Measurements from ENCODE around the gene THUMPD1. TPM values are rescaled to one million over a fixed set of nuclear protein-coding genes. Genes with fewer than 3 reads are reported as not detected.
"Not testable (repeated sequence)": the region's sequence is repeated elsewhere in the genome, so short reads cannot be mapped to it uniquely, and the experiment has no call there.

THUMPD1 gene
- total and polyA plus RNA-seq, 4 experiments from 2014 or later, result 58.1 to 74.4 (median 73.1) TPM

- intact Hi-C loops (cut with micrococcal nuclease), result no loop called here
- no peaks in the 10 kb centered on the region for H3K9me3 ChIP-seq (ENCODE audit: control insufficient read depth in 1 of 2, low read length in 2 of 2)
- no peak for DNase-seq
- POLR2A ChIA-PET (ENCODE audit: partially characterized antibody), result no interaction called here
- Mint-ChIP-seq H3K36me3 (no peaks in the 10 kb centered on the region), H3K4me1 (no peaks in the 10 kb centered on the region), H3K27me3 (peaks cover 0 to 4% of the 10 kb centered on the region in 2 donors), H3K4me3 (no peak overlapping the region), H3K9me3 (peaks cover 0 to 6% (median 0%) of the 10 kb centered on the region in 8 donors), H3K27ac (no peak overlapping the region)
- H3K27me3 ChIP-seq (ENCODE audit: insufficient read depth, low read length), result no peaks in the 10 kb centered on the region
- no peak overlapping the region for H3K27ac ChIP-seq (ENCODE audit: low read depth, low read length)
- no peak overlapping the region for H3K4me3 ChIP-seq (ENCODE audit: low read length in 2 of 2)
- CTCF ChIA-PET (ENCODE audit: partially characterized antibody), result no interaction called here
- H3K36me3 ChIP-seq (ENCODE audit: insufficient read depth, low read length), result no peaks in the 10 kb centered on the region
- no peaks in the 10 kb centered on the region for H3K4me1 ChIP-seq (ENCODE audit: insufficient read depth, low read length)
Measured at GRCh38 chr16:20696618-20697017, 45.0 kb downstream of the THUMPD1 start.

GRCh38 chr16:20695024-20695423, 46.6 kb downstream of the THUMPD1 start:
- H3K4me3 ChIP-seq (ENCODE audit: low read length in 2 of 2), result no peak overlapping the region
- CTCF ChIA-PET (ENCODE audit: partially characterized antibody), result no interaction called here
- intact Hi-C loops (cut with micrococcal nuclease), result no loop called here

DNA sequence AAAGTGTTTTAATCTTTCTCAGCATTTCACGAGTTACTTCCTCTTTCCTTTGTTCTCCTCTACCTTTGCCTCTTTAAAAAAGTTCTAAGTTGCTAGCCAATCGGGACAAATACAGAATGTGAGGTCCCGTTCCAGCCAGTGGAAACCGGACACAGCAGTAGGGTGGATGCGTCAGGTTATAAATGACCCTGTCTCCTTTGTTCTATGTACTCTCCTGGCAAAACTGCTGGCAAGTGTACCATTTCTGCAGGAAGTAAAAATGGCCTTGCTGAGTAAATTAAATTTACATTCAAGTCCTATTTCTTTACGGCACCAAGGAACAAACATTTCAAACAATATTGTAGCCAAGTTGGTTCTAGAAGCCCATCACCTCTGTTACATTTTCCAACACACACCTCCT, 47.5 kb downstream of the THUMPD1 start:
- H3K36me3 ChIP-seq (ENCODE audit: insufficient read depth, low read length); H3K4me3 Mint-ChIP-seq; H3K9me3 ChIP-seq (ENCODE audit: control insufficient read depth in 1 of 2, low read length in 2 of 2); CTCF ChIA-PET (ENCODE audit: partially characterized antibody); DNase-seq; H3K4me1 Mint-ChIP-seq; intact Hi-C loops (cut with micrococcal nuclease); H3K27ac Mint-ChIP-seq; H3K4me3 ChIP-seq (ENCODE audit: low read length in 2 of 2); H3K27me3 Mint-ChIP-seq; H3K27me3 ChIP-seq (ENCODE audit: insufficient read depth, low read length); H3K4me1 ChIP-seq (ENCODE audit: insufficient read depth, low read length); H3K9me3 Mint-ChIP-seq; H3K36me3 Mint-ChIP-seq; H3K27ac ChIP-seq (ENCODE audit: low read depth, low read length); POLR2A ChIA-PET (ENCODE audit: partially characterized antibody): not testable (repeated sequence)

More at GRCh38 chr16:20695024-20695423, 46.6 kb downstream of the THUMPD1 start:
- POLR2A ChIA-PET (ENCODE audit: partially characterized antibody), result no interaction called here
- Histone ChIP-seq H3K9me3 (ENCODE audit: control insufficient read depth in 1 of 2, low read length in 2 of 2) (no peaks in the 10 kb centered on the region), H3K27me3 (ENCODE audit: insufficient read depth, low read length) (no peaks in the 10 kb centered on the region), H3K27ac (ENCODE audit: low read depth, low read length) (no peak overlapping the region), H3K36me3 (ENCODE audit: insufficient read depth, low read length) (no peaks in the 10 kb centered on the region), H3K4me1 (ENCODE audit: insufficient read depth, low read length) (no peaks in the 10 kb centered on the region)
- H3K4me1 Mint-ChIP-seq, result no peaks in the 10 kb centered on the region
- DNase-seq, result no peak
- H3K4me3 Mint-ChIP-seq, result no peak overlapping the region
- H3K36me3 Mint-ChIP-seq, result no peaks in the 10 kb centered on the region
- peaks cover 0 to under 1% (median 0%) of the 10 kb centered on the region in 8 donors for H3K9me3 Mint-ChIP-seq
- H3K27ac Mint-ChIP-seq, result no peak overlapping the region
- H3K27me3 Mint-ChIP-seq, result peaks cover 0 to 5% of the 10 kb centered on the region in 2 donors

- Mint-ChIP-seq H3K9me3 (peaks cover 0 to 12% (median 2%) of the 10 kb centered on the region in 8 donors), H3K4me1 (no peaks in the 10 kb centered on the region), H3K36me3 (peaks cover 0 to 2% of the 10 kb centered on the region in 2 donors), H3K27me3 (peaks cover 3% of the 10 kb centered on the region in 2 donors), H3K27ac (no peak overlapping the region), H3K4me3 (no peak overlapping the region)
- no peaks in the 10 kb centered on the region for H3K27me3 ChIP-seq (ENCODE audit: insufficient read depth, low read length)
- H3K4me3 ChIP-seq (ENCODE audit: low read length in 2 of 2), result no peak overlapping the region
- intact Hi-C loops (cut with micrococcal nuclease), result no loop called here
- POLR2A ChIA-PET (ENCODE audit: partially characterized antibody), result no interaction called here
- H3K4me1 ChIP-seq (ENCODE audit: insufficient read depth, low read length), result no peaks in the 10 kb centered on the region
- H3K9me3 ChIP-seq (ENCODE audit: control insufficient read depth in 1 of 2, low read length in 2 of 2), result no peaks in the 10 kb centered on the region
- no peaks in the 10 kb centered on the region for H3K36me3 ChIP-seq (ENCODE audit: insufficient read depth, low read length)
- H3K27ac ChIP-seq (ENCODE audit: low read depth, low read length), result no peak overlapping the region
- CTCF ChIA-PET (ENCODE audit: partially characterized antibody), result no interaction called here
- no peak for DNase-seq
Measured at GRCh38 chr16:20689668-20690067, 52.0 kb downstream of the THUMPD1 start.

- H3K9me3 Mint-ChIP-seq, result peaks cover 0 to 12% (median 2%) of the 10 kb centered on the region in 8 donors
- peaks cover 0 to 4% of the 10 kb centered on the region in 2 donors for H3K36me3 Mint-ChIP-seq
- H3K27ac Mint-ChIP-seq, result no peak overlapping the region
- Histone ChIP-seq H3K4me1 (ENCODE audit: insufficient read depth, low read length) (no peaks in the 10 kb centered on the region), H3K9me3 (ENCODE audit: control insufficient read depth in 1 of 2, low read length in 2 of 2) (no peaks in the 10 kb centered on the region), H3K27me3 (ENCODE audit: insufficient read depth, low read length) (no peaks in the 10 kb centered on the region), H3K36me3 (ENCODE audit: insufficient read depth, low read length) (no peaks in the 10 kb centered on the region), H3K27ac (ENCODE audit: low read depth, low read length) (no peak overlapping the region), H3K4me3 (ENCODE audit: low read length in 2 of 2) (no peak overlapping the region)
- H3K27me3 Mint-ChIP-seq, result peaks cover 0 to 9% of the 10 kb centered on the region in 2 donors
- no peaks in the 10 kb centered on the region for H3K4me1 Mint-ChIP-seq
- intact Hi-C loops (cut with micrococcal nuclease), result no loop called here
- POLR2A ChIA-PET (ENCODE audit: partially characterized antibody), result no interaction called here
- H3K4me3 Mint-ChIP-seq, result no peak overlapping the region
- CTCF ChIA-PET (ENCODE audit: partially characterized antibody), result no interaction called here
- no peak for DNase-seq
Measured at GRCh38 chr16:20683812-20684211, 57.8 kb downstream of the THUMPD1 start.

Other genes starting within 250 kb of the THUMPD1 start
- gene ACSM2B, start 165.5 kb downstream of the THUMPD1 start, total RNA-seq, result not detected
- not detected for gene ACSM2B, start 165.5 kb downstream of the THUMPD1 start, polyA plus RNA-seq
- gene ACSM1, start 44.1 kb downstream of the THUMPD1 start, total RNA-seq, result under 1 TPM; 0.29 to 0.44 TPM
- under 1 TPM in 1 of 2 donors, not detected in 1; 0.11 TPM for gene ACSM1, start 44.1 kb downstream of the THUMPD1 start, polyA plus RNA-seq
- 1 to 10 TPM; 3.3 to 6.7 TPM for gene ACSM3, start 22.2 kb upstream of the THUMPD1 start, total RNA-seq
- 1 to 10 TPM; 4.9 to 5.9 TPM for gene ACSM3, start 22.2 kb upstream of the THUMPD1 start, polyA plus RNA-seq
- gene ERI2, start 64.7 kb upstream of the THUMPD1 start, total RNA-seq, result 1 to 10 TPM; 3.7 to 4.0 TPM
- 1 to 10 TPM; 2.8 to 3.2 TPM for gene ERI2, start 64.7 kb upstream of the THUMPD1 start, polyA plus RNA-seq
- 1 to 10 TPM in 1 of 2 experiments, under 1 TPM in 1; 0.53 to 1.1 TPM for gene REXO5, start 64.7 kb upstream of the THUMPD1 start, total RNA-seq
- gene REXO5, start 64.7 kb upstream of the THUMPD1 start, polyA plus RNA-seq, result under 1 TPM; 0.22 to 0.39 TPM
- gene DCUN1D3, start 158.5 kb upstream of the THUMPD1 start, total RNA-seq, result 1 to 10 TPM; 6.2 to 7.5 TPM
- gene DCUN1D3, start 158.5 kb upstream of the THUMPD1 start, polyA plus RNA-seq, result 1 to 10 TPM in 1 of 2 donors, under 1 TPM in 1; 0.11 to 1.1 TPM
- gene LYRM1, start 159.0 kb upstream of the THUMPD1 start, total RNA-seq, result 10 to 100 TPM; 25.8 to 27.4 TPM
- gene LYRM1, start 159.0 kb upstream of the THUMPD1 start, polyA plus RNA-seq, result 10 to 100 TPM; 42.0 to 54.3 TPM